HG02884 (cell line): ENCODE data around the gene BEGAIN.
"Not testable (repeated sequence)": the region's sequence is repeated elsewhere in the genome, so short reads cannot be mapped to it uniquely, and the experiment has no call there.

ENCODE experiments used
- ATAC-seq: cut with Tn5 transposase; IDR thresholded peaks from one replicate; pipeline ENCODE4 v1.9.1; 2021; ENCODE audit warnings: mild to moderate bottlenecking, moderate library complexity; ENCODE audit not compliant: unreplicated experiment

BEGAIN gene

DNA sequence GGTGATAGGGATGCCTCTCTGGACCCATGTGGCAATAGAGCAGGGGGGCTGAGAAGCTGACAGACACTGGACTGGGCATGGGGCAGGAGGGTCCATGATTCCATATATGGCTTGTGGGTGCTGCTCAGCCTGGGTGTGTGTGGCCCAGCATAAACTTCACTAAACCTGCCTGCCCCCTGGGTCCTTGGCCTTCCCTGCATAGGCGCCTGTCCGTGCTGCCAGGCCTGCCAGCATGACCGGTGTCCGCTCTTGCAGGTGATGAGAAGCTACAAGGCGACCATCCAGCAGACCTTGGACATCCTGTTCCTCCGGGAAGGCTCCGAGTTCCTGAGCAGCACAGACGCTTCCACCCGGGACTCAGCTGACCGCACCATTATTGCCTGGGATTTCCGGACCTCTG lies 61.6 kb downstream of the BEGAIN start:
- no peak for ATAC-seq

DNA sequence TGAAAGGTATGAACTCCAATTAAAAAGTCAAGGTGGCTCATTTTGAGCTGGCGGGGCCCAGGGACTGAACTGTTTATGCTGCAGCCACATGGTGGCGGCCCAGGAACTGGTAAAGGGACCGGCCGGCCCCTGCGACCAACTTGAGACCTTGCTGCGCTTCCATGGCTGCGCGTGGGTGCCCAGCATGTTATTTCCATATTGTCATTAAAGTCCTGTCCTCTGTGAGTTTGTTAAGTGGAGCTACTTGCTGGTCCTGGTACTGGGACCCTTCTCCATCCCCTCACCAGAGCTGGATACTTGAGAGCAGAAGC lies 62.3 kb downstream of the BEGAIN start:
- ATAC-seq, result no peak

DNA sequence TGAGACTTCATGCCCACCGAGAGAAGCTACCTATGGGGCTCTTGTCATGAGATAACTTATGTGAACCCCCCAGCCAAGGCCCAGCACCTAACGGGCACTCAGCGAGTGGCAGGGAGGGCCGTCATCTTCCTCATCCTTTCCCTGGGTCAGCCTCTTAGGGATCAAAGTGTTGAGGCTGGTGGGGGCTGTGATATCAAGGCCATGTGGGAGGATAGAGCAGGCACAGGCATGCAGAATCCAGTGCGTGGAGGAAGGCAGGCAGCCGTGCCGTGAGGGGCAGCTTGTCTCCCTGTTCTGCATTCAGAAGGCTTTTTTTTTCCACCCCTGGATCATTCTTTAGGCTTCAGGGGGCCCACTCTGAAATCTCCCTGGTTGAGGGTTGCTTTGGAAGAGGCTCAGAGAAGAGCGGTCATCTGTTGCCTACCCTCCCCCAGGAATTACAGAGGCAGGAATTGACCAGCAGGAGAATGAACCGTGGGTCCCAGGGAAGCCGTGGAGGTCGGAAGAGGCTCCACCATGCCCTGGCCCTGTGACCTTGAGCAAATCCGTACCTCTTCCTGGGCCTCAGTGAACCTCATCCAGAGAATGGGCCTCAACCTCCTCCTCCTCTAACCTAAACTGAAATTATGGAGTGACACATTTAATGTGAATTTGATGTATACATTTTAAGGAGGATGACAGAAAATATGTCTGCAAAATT lies 62.8 kb downstream of the BEGAIN start:
- ATAC-seq, result no peak

DNA sequence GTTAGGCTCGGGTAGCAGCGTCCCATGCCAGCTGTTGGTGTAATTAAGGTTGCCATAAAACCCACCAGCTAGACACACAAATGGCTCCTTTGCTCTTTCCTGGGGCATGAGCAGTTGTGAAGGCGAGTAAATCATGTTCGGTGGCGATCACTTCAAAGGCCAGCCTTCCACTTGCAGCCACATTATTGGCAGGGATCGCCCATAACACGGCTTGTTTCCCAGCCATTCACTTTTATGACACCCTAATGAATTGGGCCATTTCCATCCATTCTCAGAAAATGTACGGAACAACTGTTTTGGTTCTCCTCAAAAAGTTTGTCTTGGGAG lies 63.4 kb downstream of the BEGAIN start:
- ATAC-seq, result no peak

DNA sequence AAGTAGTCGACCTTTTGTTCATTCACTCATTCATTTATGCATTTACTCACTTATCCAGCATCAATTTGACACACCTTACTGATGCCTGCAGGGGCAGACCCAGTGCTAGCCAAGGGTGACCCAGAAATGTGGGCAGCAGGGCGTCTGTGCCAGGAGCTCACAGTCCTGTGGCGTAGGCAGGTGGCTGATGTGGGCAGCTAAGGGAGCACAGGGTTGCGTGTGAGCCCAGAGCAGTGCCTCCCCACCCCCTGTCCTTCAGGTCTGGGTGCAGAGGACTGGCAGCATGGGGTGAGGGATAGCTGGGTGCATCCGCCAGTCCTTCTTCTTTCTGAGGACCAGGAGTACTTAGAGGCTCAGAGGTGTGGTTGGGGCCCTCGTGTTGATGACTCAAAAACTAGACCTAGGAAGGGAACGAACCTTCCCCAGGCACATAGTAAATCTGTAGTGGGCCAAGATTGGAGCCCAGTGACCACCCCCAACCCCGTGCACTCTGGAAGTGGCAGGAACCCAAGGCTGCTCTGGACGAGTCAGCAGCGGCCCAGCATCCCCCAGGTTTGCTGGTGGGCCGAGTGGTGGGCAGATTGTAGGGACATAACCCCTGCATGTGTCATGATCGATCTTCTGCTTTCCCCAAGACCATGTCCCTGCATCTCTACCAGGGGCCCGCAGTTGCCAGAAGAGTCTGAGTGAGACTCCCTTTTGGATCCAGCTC lies 63.9 kb downstream of the BEGAIN start:
- no peak for ATAC-seq

DNA sequence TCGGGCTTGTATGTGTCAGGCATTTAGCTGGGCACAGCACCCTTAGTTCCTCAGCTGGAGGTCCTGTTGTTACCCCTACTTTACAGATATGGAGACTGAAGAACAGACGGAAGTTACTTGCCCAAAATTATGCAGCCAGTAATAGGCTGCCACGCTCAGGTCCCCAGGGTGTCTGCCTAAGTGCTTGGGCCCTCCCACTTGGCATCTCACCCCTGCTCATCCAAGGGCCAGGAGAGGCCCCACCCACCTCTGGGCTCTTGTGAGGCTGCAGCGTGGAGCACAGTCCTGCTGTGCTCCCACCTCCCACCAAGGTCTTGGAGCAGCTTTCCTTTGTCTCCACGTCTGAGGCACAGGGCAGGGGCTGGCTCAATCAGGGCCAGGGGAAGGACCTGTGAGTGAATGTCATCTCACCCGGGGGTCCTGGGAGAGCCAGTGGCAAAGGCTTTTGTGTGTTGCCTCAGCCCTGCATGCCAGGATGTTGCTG lies 64.6 kb downstream of the BEGAIN start:
- no peak for ATAC-seq

DNA sequence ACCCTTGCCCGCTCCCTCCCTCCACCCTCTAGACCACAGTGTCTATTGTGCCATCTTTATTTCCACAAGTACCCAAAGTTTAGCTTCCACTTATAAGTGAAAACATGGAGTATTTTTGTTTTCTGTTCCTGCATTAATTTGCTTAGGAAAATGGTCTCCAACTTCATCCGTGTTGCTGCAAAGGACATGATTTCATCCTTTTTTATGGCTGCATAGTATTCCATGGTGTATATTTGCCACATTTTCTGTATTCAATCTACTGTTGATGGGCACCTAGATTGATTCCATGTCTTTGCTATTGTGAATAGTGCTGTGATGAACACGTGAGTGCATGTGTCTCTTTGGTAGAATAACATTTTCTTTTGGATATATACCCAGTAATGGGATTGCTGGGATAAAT lies 81.2 kb downstream of the BEGAIN start:
- not testable (repeated sequence) for ATAC-seq

DNA sequence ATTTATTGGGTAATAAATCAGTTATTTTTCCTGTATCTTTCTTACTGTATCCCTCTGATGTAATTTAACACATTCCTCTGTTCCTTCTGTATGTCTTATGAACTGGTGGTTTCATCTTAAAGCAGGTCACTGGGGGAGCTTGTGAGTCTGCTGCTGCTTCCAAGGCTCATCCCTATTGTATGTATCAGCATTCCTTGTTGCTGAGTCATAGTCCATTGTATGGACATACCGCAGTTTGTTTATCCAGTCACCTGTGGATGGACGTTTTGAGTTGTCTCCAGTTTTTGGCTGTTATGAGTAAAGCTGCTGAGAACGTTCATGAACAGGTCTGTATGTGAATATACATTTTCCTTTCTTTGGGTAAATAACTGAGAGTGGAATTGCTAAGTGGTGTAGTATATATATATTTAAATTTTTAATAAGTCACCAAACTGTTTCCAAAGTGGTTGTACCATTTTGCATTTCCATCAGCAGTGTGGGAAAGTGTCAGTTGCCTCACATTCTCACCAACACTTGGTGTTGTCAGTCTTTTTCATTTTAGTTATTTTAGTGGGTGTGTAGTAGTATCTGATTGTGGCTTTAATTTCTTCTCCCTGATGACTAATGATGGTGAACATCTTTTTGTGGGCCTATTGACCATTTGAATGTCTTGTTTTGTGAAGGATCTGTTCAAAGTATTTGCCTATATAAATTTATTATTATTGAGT lies 82.7 kb downstream of the BEGAIN start:
- no peak for ATAC-seq

DNA sequence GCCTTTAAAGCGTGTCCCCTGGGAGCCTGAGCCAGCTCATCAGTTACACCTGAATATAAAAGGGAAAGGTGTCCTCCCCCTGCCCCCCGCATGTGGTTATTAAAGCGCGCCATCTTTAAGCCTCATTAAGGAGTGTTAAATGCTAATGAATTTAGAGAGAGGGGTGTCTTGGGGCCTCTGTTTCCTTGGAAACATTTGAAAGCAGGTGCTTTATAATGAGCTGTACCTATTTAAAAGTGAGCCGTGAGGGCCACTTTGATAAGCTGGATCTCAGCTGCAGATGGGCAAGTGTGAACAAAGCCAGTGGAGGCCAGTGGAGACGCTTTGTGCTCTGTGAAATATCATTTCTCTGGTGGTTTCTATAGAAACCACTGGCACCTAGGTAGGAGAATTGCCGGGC lies 84.0 kb downstream of the BEGAIN start:
- no peak for ATAC-seq

DNA sequence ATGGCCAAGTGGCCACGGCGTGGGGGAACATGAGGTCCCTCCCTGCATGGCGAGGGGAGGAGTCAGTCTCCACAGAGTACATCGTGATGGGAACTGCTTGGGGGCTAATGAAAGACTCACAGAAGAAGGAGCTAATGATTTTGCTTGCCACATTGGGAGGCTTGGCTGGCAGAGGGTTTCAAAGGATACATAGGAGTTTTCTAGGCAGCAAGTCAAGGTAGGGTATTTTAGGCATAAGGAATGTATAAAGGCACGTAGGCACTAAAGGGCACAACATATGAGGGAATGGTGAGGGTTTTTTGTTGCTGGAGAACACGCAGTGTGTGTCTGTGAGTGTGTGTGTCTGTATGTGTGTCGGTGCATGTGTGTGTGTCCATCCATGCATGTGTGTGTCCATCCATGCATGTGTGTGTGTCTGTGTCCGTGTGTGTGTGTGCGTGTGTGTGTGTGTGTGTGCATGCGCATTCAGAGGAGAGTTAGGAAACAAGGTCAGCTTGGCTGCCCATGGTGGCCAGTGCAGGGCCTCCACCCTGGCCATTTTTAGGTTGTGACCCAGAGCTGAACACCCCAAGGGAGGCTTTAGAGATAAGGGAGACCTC lies 84.5 kb downstream of the BEGAIN start:
- no peak for ATAC-seq

DNA sequence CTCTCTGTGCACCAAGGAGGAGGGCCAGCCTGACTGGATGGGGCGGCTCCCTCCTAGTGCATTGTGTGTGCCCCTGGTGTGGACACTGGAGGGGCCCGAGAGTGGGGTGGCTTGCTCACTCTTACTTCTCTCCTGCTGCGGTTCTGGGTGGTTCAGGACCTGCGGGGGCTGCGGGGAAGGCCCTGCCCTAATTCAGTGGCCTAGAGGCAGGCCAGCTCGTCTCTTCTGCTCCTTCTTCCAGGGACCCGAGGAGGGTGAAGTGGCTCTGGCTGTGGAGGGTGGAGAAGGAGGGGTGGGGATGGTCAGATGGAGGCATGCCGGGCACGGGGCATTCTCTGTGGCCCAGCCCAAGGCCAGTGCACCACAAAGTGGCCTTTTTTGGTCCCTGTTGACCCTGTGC lies 87.1 kb downstream of the BEGAIN start:
- ATAC-seq, result no peak

DNA sequence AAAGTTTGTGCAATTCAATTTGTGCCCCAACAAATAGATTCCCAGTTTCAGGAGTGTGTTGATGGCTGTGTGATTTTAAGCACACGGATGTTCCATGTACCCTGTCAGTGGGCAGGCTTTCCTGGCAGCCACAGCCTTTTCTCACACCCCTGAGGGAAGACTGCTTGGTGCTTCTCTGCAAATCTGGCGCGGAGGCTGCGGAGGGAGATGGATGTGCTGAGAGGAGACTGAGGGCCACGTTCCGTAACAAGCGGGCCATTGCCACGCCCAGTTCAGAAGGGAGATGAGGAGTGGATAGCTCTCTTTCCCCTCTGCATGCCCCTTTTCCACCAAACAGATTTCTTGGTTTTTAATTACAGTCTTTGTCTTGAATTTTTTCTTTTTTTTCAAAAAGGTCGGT lies 89.1 kb downstream of the BEGAIN start:
- no peak for ATAC-seq

DNA sequence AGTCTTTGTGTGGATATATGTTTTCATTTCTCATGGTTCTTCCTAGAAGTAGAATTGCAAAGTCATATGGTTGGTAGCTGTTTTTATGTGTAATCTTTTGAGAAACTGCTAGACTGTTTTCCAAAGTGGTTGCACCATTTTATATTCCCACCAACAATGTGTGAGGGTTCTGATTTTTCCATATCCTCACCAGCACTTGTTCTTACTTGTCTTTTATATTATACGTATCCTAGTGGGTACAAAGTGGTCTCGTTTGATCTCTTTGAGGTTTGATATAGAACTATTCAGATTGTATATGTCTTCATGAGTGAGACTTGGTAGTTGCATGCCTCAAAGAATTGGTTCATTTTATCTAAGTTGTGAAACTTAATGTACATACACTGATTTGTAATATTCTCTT lies 91.3 kb downstream of the BEGAIN start:
- ATAC-seq, result no peak

DNA sequence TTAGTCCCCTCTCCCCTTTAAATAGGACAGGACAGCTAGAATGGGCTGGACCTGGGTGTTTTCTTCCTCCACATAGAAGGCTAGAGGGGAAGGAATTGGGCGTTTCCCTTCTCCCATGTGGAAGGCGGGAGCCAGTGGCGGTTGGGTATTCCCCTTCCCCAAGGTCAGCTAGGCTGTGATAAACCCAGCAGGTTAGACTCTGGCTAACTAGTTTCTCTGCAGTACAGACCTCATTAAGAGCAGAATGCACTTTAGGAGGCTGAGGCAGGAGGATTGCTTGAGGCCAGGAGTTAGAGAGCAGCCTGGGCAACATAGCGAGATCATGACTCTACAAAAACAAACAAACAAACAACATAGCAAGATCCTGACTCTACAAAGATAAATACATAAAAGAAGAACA lies 92.6 kb downstream of the BEGAIN start:
- ATAC-seq, result no peak

DNA sequence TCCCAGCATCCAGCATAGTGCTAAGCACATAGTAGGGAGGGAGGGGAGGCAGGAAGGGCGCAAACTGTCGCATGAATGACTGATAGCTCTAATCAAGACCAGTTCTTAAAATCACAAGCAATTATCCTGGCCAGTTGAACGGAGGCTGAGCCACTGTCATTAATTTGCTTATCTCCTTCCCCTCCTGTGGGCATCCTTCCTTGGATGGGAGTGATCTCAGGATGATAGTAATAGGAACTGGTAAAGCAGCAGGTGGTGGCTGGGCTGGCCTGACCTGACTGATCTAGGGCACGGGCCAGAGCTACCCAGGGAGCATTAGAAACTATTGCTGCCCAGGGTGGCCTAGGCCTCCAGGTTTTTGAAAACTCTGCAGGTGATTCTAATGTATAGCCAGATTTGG lies 97.0 kb downstream of the BEGAIN start:
- ATAC-seq, result no peak

DNA sequence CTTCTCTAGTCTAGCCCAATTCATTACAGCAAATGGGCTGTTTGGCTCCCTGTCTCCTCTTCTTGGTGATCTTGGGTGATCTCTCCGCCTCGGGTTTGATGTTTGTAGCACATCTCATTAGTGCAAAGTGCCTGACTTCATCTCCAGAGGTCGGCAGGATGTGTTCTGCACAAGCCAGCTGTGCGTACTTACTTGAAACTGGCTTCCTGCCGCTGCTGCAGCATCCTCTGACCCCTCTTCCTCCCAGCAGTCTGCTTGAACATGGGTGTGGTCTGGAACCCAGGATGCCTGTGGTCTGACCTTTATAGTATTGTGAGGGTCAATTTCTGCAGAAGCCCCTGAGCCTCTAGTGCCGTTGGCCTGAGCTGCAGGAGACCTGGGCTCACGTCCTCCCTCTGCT lies 99.2 kb downstream of the BEGAIN start:
- no peak for ATAC-seq

DNA sequence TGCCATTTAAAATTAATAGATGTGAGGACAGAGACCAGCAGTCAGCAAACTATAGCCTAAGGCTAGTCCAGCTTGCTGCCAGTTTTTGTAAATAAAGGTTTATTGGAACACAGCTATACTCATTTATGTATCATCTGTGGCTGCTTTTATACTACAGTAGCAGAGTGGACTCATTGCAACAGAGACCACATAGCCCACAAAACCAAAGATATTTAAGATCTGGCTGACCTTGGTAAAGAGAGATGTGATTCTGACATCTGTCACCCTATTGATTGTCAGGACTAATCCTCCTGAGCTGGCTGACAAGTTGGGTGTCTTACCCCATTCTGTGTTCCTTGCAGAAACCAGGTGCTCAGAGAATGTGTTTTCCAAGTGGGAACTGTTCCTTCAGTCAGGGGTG lies 99.9 kb downstream of the BEGAIN start:
- ATAC-seq, result no peak
